Measurements from ENCODE around the gene SEBOX. TPM values are rescaled to one million over a fixed set of nuclear protein-coding genes. Genes with fewer than 3 reads are reported as not detected.

Gene SEBOX, protein sequence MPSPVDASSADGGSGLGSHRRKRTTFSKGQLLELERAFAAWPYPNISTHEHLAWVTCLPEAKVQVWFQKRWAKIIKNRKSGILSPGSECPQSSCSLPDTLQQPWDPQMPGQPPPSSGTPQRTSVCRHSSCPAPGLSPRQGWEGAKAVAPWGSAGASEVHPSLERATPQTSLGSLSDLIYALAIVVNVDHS
- total RNA-seq (2014; rRNA removed; shearing (Covaris generic)), result not detected in 2 replicates

DNA sequence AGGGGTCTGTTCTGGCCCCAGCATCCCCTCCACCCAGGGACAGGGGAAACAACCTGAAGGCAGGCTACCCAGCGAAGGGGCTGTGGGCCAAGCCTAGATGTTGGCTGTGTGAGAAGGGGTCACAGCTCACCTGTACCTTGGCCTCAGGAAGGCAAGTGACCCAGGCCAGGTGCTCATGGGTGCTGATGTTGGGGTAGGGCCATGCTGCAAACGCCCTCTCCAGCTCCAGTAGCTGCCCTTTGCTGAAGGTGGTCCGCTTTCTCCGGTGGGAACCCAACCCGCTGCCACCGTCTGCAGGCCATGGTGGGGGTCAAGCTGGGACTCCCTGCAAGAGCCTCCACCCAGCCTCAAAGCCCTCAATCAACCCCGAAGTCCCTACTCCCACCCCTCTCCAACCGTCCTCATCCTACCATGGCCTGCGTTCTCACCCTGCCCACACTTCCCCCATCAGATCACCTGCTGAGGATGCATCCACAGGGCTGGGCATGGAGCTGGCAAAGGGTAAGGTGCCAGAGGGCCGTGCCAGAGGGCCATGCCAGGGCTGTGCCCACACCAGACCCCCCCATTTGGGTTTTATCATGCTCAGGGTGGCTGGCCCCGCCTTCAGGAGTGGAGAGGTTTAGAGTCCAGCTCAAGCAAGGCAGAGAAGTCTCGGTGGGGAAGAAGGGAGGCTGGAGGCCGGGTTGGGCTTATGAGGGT lies at the start of gene SEBOX:
Gene SEBOX, minus strand, starts transcription at position 535 of the 699 bp plus-strand sequence. Its CDS starts 48 bp downstream, at position 487.
- Histone ChIP-seq H3K36me3 (peaks cover 14% of the 10 kb centered on the region), H3K27me3 (no peaks in the 10 kb centered on the region), H3K27ac (no peak within 1 kb of the TSS), H3K4me1 (no peaks in the 10 kb centered on the region), H3K4me3 (no peak within 1 kb of the TSS), H3K9me3 (replicated peaks) (no peaks in the 10 kb centered on the region)
- no peak for DNase-seq

DNA sequence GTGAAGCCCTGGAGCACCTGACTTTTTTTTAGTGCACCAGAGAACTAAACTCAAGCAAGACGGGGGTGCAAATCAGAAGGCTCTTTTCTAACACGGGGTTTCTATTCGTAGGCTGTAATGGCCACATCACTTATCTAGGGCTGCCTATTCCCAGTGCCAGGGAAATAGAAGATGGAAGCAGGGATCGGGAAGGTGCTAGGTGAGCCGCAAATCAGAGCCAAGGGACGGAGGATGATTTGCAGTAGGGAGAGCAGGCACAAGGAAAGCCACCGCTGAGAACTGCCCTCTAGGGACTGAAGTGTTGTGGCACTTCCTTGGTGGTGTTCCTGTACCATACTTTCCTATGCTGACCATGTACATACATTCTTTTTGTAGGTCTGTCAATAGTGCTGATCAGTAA lies 48.8 kb upstream of the SEBOX start:
- Histone ChIP-seq H3K4me1 (no peaks in the 10 kb centered on the region), H3K36me3 (no peaks in the 10 kb centered on the region), H3K4me3 (no peak overlapping the region), H3K9me3 (replicated peaks) (no peaks in the 10 kb centered on the region), H3K27me3 (peaks cover 10% of the 10 kb centered on the region), H3K27ac (no peak overlapping the region)
- no peak for DNase-seq

DNA sequence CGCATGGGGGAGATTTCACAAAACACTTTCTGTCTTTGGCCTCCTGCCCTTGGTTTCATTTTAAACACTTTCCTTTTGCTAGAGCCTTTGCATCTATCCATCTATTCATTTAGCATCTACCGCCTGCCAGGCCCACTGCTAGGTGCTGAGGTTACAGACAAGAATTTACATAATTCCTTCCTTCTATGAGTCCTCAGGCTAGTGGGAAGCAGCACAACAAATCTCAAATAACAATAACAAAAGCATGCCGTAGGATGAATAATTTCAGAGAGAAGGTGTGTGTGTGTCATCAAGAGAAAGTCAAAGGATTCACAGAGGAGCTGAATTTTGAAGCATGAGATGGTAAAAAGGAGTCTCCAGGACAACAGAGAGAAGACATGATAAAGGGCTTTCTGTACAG lies 47.1 kb upstream of the SEBOX start:
- Histone ChIP-seq H3K4me3 (no peak overlapping the region), H3K9me3 (replicated peaks) (no peaks in the 10 kb centered on the region), H3K27ac (no peak overlapping the region), H3K27me3 (peaks cover 10% of the 10 kb centered on the region), H3K36me3 (no peaks in the 10 kb centered on the region), H3K4me1 (peaks cover 9% of the 10 kb centered on the region)
- no peak for DNase-seq

DNA sequence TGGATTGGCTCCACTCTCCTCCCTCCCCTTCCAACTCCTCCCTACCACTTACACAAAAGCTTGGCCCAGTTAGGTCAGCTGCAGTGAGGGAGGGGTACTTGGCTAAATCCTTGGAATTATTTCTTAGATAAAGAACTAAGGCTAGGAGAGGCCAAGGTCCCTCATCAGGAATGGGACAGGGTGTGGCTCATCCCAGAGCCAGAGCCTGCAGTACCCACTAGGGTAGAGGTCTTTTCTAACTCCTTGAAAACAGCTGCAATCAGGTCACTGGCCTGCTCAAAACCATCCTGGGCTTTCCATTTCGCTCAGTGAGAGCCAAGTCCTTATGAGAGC lies 42.9 kb upstream of the SEBOX start:
- peaks cover 3% of the 10 kb centered on the region; the same call in 1 of the 2 replicates for H3K27me3 ChIP-seq
- H3K4me3 ChIP-seq, result no peak overlapping the region
- H3K36me3 ChIP-seq, result no peaks in the 10 kb centered on the region
- no peaks in the 10 kb centered on the region for H3K9me3 ChIP-seq (replicated peaks)
- no peak overlapping the region for H3K27ac ChIP-seq
- peaks cover 14% of the 10 kb centered on the region for H3K4me1 ChIP-seq
- peak in 1 of 2 experiments; percentile 32 for DNase-seq

DNA sequence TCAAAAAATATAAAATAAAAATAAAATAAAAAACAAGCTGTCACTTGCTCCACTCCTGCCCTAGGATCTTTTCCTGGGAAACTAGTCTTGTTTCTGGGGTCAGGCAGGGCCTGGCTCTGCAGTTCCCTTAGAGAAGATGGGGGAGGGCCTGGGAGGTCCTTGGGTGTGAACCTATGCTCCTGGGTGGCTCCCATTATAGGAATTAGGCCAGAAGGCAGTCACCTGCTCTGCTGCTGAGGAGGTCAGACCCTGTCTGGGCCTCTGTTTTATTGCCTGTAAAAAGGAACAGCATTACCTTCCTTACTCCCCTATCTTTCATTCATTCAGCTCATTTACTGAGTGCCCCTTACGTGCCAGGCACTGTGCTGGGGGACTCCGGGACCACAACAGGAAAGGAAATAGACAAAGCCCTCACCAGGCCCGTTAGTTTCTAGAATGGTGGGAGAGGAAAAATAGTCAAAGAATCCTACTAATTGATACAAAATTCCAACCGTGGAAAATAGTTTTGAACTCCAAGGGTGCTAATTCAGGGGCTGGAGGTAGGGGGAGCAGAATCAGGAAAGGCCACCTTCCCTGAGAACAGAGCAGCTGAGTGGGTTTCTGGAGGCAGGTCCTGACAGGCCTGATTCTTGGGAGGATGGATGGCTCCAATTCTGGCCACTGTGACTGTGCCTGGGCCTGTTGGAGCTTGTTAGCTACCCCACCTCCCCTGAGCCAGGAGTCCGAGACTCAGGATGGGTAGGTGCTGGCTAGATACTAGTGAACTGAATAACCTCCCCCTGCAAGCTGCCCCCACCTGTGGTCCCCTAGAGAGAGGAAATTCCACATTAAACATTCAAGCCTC lies 42.4 kb upstream of the SEBOX start:
- no peak overlapping the region for H3K4me3 ChIP-seq
- no peaks in the 10 kb centered on the region for H3K36me3 ChIP-seq
- peaks cover 3% of the 10 kb centered on the region; the same call in 1 of the 2 replicates for H3K27me3 ChIP-seq
- H3K27ac ChIP-seq, result no peak overlapping the region
- DNase-seq, result peak; percentile 48 to 59
- peaks cover 14% of the 10 kb centered on the region for H3K4me1 ChIP-seq
- H3K9me3 ChIP-seq (replicated peaks), result no peaks in the 10 kb centered on the region

DNA sequence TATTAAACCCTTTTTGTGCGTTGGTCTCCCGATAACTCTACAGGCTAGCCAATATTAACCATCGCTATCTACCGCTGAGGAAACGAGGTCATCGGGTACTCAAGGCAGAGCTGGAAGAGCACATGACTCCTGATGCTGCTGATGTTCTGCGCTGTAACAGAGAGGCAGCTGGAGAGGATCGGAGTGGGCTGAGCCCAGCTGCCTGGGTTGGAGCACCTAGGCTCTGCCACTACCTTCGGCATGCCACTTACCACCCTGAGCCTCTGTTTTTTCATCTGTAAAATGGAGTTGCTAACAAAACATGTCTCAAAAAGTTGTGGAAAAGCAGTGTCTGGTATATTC lies 41.4 kb upstream of the SEBOX start:
- peak in 1 of 2 experiments; percentile 35 for DNase-seq
- Histone ChIP-seq H3K4me1 (peaks cover 14% of the 10 kb centered on the region), H3K27ac (no peak overlapping the region), H3K27me3 (peaks cover 3% of the 10 kb centered on the region; the same call in 1 of the 2 replicates), H3K4me3 (peak overlapping the region; percentile 83), H3K9me3 (replicated peaks) (no peaks in the 10 kb centered on the region), H3K36me3 (no peaks in the 10 kb centered on the region)

DNA sequence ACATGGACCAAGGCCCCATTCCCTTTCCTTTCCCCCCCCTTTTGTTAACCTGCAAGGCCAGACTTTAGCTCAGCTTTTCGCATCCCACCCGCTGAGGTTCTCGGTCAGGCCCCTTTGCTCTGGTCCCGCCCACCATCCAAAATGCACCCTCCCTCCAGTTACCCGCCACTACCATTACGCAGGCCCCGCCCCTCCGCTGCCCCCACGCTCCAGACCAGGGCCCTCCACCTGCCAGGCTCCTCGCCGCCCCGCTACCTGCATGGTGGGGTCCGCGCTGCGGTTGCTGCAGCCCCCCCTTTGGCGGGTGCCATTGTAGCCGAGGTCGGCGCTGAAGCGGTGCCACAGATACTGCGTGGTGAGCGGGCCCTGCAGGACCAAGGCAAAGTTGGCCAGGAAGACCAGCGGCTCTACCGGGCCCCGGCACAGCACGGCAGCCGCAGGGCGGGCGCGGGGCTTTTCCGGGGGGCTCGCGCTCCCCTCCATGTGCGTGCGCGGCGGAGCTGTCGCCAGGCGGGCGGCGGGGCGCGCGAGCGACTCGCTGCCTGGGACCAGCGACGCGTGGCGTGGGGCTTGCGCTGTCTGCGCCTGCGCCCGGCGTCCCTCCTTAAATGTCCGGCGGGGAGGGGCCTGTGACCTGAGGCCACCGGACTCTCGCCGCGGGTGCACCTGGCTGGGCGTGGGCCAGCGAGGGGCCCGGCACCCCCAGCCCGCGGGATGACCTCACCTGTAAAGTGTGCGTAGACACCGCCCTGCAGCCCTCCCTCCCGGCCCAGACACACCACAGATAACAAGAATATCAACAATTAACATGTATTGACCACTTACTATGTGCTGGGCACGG lies 40.9 kb upstream of the SEBOX start, which contains the start of gene SLC46A1:
Gene SLC46A1, minus strand, starts transcription at position 581 of the 841 bp plus-strand sequence. Its CDS starts 98 bp downstream, at position 483.
- no peaks in the 10 kb centered on the region for H3K9me3 ChIP-seq (replicated peaks)
- peaks cover 14% of the 10 kb centered on the region for H3K4me1 ChIP-seq
- no peaks in the 10 kb centered on the region for H3K36me3 ChIP-seq
- peaks cover 3% of the 10 kb centered on the region; the same call in 1 of the 2 replicates for H3K27me3 ChIP-seq
- peak within 1 kb of the TSS; percentile 83 for H3K4me3 ChIP-seq
- peak within 1 kb of the TSS; percentile 7; the same call in 1 of the 2 replicates for H3K27ac ChIP-seq
- DNase-seq, result peak; percentile 73 to 74

DNA sequence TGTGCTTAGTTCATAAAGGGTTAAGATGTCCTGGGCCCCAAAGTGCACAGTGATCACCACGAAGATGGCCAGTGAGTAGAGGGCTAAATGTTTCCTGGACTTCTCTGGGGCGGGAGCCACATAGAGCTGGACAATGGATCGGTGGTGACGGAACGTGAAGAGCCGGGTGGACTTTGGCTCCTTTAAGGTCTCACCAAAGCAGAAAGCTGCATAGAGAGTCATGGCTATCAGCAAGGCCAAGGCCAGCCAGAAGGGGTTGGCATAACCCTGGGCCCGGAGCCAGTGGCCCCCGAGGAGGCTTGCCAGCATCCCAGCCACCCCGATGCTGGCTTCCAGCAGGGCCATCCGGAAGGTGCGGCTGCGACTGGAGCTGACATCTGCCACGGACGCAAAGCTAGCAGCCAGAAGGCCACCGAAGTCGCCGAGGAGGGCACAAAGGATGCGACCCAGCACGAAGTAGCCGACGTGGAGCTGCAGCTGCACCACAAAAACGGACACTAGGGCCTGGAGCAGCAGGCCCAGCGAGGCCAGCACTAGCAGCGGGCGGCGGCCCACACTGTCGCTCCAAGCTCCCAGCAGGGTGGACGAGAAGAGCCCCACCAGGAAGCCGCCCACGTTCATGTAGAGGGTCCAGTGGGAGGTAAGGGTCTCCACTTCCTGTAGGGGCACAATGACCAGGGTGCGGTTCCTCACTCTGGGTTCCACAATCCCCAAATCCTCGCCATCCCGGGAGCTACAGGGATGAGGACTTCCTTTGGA lies 40.0 kb upstream of the SEBOX start:
- Histone ChIP-seq H3K4me3 (peak overlapping the region; percentile 83), H3K9me3 (replicated peaks) (no peaks in the 10 kb centered on the region), H3K27me3 (no peaks in the 10 kb centered on the region), H3K27ac (no peak overlapping the region), H3K36me3 (no peaks in the 10 kb centered on the region), H3K4me1 (peaks cover 14% of the 10 kb centered on the region)
- no peak for DNase-seq

DNA sequence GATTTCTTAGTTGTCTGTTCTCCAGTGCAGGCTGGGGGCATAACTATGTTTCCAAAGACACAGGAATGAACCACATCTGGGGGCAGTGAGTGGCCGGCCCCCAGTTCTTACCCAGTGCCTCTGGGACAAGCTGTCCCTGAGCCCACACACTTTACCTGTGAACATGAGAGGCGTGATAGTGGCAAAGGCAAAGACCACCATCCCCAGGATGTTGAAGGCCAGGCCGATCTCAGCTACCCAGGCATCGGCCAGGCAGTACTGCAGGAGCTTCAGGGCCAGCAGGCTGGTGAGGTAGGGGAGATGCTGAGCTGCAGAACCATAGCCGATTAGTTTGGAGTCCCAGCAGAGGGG lies 39.4 kb upstream of the SEBOX start:
- Histone ChIP-seq H3K4me1 (peaks cover 14% of the 10 kb centered on the region), H3K9me3 (replicated peaks) (no peaks in the 10 kb centered on the region), H3K4me3 (no peak overlapping the region), H3K36me3 (no peaks in the 10 kb centered on the region), H3K27me3 (no peaks in the 10 kb centered on the region), H3K27ac (no peak overlapping the region)
- DNase-seq, result no peak

DNA sequence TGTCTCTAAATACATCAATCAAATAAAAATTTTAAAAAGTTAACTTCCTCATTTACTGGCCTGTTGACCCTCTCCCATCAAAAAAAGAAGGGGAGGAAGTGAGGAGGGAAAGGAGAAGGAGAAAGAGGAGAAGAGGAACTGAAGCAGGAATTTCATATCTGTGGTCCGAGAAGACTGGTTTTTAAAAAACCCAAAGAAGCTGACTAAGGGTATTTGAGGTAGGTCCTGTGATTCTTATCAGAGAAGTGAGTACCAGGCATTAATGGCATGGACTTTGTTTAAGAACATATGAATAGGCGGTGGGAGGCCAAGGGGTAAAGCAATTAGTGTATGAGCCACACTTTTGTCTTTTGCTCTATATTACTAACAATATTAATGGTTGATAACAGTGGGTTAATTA lies 39.0 kb upstream of the SEBOX start:
- H3K4me1 ChIP-seq, result peaks cover 14% of the 10 kb centered on the region

DNA sequence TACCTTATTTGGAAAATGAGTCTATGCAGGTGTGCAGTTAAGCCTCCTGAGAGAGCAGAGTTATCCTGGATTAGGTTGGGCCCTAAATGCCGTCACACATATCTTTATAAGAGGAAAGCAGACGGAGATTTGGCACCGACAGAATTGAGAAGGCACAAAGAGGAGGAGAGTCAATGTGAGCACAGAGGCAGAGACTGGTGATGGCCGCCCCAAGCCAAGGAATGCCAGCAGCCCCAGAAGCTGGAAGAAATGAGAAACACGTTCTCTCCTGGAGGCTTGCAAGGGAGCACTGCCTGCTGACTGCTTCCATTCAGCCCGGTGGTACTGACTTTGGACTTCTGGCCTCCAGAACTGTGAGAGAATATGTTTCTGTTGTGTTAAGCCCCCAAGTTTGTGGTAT lies 37.8 kb upstream of the SEBOX start:
- no peaks in the 10 kb centered on the region for H3K27me3 ChIP-seq
- H3K27ac ChIP-seq, result no peak overlapping the region
- H3K4me3 ChIP-seq, result no peak overlapping the region
- no peak for DNase-seq
- H3K36me3 ChIP-seq, result no peaks in the 10 kb centered on the region
- H3K4me1 ChIP-seq, result peaks cover 18% of the 10 kb centered on the region
- H3K9me3 ChIP-seq (replicated peaks), result no peaks in the 10 kb centered on the region

More for the DNA sequence above, 39.0 kb upstream of the SEBOX start:
- Histone ChIP-seq H3K4me3 (no peak overlapping the region), H3K9me3 (replicated peaks) (no peaks in the 10 kb centered on the region), H3K27me3 (no peaks in the 10 kb centered on the region), H3K27ac (no peak overlapping the region), H3K36me3 (no peaks in the 10 kb centered on the region)
- no peak for DNase-seq

DNA sequence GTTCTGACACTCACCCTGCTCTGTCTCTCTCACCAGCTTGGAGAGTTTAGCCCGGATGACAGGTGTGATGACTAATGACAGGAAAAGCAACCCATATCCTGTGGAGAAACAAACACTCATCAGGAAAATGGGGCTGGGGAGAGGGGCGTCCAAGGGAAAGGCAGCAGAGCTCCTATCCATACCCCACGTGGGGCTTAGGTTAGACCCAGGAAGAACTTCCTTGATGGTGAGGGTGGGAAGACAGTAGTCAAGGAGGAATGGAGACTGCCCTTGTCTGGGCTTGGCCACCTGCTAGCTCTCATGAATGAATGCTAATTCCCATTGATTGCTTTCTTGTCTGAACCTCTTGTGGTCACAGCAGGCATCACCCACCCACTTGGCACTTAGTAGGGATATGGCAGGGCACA lies 37.2 kb upstream of the SEBOX start:
- Histone ChIP-seq H3K4me3 (no peak overlapping the region), H3K36me3 (no peaks in the 10 kb centered on the region), H3K9me3 (replicated peaks) (no peaks in the 10 kb centered on the region), H3K27me3 (no peaks in the 10 kb centered on the region), H3K4me1 (peaks cover 13% of the 10 kb centered on the region), H3K27ac (no peak overlapping the region)
- DNase-seq, result no peak

DNA sequence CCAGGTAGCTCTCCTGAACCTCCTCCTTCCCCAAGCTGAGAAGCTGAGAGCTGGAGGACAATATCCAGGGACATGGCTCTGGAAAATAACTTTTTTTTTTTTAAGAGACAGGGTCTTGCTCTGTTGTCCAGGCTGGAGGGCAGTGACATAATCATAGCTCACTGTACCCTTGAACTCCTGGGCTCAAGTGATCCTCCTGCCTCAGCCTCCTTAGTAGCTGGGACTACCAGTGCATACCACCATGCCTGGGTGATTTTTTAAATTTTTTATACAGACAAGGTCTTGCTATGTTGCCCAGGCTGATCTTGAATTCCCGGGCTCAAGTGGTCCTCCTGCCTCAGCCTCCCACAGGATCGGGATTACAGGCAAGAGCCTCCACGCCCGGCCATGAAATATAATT lies 34.8 kb upstream of the SEBOX start:
- Histone ChIP-seq H3K4me3 (no peak overlapping the region), H3K27ac (no peak overlapping the region), H3K4me1 (peaks cover 7% of the 10 kb centered on the region), H3K27me3 (no peaks in the 10 kb centered on the region), H3K9me3 (replicated peaks) (no peaks in the 10 kb centered on the region), H3K36me3 (peaks cover 6% of the 10 kb centered on the region; the same call in 1 of the 2 replicates)
- no peak for DNase-seq
